Measurements from ENCODE around the gene HIKESHI.

HIKESHI gene

DNA sequence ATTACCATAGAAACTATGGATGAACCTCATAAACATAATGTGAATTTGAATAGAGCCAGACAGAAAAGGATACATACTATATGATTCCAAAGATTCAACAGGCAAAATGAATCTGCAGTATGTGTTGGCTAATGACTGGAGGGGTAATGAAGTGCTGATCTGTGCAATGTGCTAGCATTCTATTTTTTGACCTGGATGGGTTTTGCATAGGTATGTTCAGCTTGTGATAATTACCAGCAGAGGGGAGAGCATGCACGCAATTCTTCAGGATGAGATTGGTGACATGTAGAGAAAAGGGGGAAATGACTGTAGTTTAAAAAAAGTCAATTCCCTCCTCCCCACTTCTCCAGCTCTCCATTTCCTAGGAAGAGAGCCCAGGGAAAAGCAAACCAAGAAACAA is 72.0 kb downstream of the HIKESHI start:
- in situ Hi-C loops (cut with MboI; ENCODE audit: low sequenced_read_pairs) = no loop called here

- in situ Hi-C loops (cut with MboI; ENCODE audit: low sequenced_read_pairs) = no loop called here
Observed at GRCh38 chr11:86374586-86374985, 72.5 kb downstream of the HIKESHI start, which contains the start of gene CCDC81. TSS of gene CCDC81 (plus strand) at chr11:86374887. CDS start at chr11:86375164, 277 bp downstream.

GRCh38 chr11:86377972-86378371 is 75.9 kb downstream of the HIKESHI start:
- in situ Hi-C loops (cut with MboI; ENCODE audit: low sequenced_read_pairs) = no loop called here

DNA sequence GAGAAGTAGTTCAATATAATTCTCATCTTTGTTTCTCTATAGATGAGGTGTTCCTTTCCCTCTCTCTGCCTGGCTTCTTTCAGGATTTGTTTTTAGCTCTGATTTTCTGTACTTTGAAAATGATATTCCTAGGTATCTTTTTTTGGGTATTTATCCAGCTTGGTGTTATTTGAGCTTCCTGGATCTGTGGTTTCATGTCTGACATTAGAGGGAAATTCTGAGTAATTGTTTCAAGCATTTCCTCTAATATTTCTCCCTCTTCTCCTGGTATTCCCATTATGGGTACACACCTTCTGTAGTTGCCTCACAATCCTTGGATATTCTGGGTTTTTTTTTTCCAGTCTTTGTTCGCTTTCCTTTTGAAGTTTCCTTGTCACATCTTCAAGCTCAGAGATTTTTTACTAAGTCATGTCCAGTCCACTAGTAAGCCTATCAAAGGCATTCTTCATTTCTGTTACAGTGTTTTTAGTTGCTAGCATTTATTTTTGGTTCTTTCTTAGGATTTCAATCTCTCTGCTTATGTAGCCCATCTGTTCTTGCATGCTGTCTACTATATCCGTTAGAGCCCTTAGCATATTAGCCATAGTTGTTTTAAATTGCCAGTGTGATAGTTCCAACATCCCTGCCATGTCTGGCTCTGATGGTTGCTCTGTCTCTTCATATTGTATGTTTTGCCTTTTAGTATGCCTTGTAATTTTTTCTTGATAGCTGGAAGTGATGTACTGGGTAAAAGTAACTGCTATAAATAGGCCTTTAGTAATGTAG is 78.4 kb downstream of the HIKESHI start:
- in situ Hi-C loops (cut with MboI; ENCODE audit: low sequenced_read_pairs) = no loop called here

GRCh38 chr11:86383041-86383955 is 81.3 kb downstream of the HIKESHI start:
- in situ Hi-C loops (cut with MboI; ENCODE audit: low sequenced_read_pairs) = no loop called here

DNA sequence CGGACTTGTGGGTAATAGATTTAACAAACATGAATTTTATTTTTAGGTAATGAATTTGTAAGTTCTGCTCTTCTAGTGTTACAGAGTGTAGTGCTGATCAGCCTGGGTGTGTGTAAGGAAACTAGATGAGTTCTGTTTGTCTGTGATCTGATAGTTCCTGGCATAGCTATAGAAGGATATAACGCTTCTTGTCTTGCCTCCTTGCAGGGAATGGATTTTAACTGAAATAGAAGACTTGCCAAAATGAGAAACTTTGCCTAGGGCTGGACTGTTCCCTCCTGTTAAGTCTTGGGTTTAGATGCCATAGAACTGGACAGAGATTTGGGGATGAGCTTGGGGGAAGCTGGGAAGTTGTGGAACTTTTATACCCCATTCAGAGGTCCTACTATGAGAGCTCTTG is 84.2 kb downstream of the HIKESHI start:
- in situ Hi-C loops (cut with MboI; ENCODE audit: low sequenced_read_pairs) = no loop called here

GRCh38 chr11:86386746-86387145 is 84.7 kb downstream of the HIKESHI start:
- in situ Hi-C loops (cut with MboI; ENCODE audit: low sequenced_read_pairs) = no loop called here

- in situ Hi-C loops (cut with MboI; ENCODE audit: low sequenced_read_pairs) = no loop called here
Observed at GRCh38 chr11:86388198-86388597, 86.2 kb downstream of the HIKESHI start.

- in situ Hi-C loops (cut with MboI; ENCODE audit: low sequenced_read_pairs) = no loop called here
Observed at GRCh38 chr11:86390487-86390886, 88.4 kb downstream of the HIKESHI start.

- in situ Hi-C loops (cut with MboI; ENCODE audit: low sequenced_read_pairs) = no loop called here
Observed at GRCh38 chr11:86395061-86395551, 93.1 kb downstream of the HIKESHI start.

Data from hTERT RPE-1 (cell line).